ENCODE results near the gene RNF144B. TPM values are rescaled to one million over a fixed set of nuclear protein-coding genes. Genes with fewer than 3 reads are reported as not detected.

RNF144B gene
- total RNA-seq, 1 experiment from 2014 or later: 2.3 TPM

- Histone ChIP-seq H3K4me1 (ENCODE audit: insufficient read depth, low read length) (no peaks in the 10 kb centered on the region; the same call in 1 of the 2 replicates), H3K23me2 (ENCODE audit: insufficient read length, low read depth, low read length, poor library complexity, severe bottlenecking) (no peaks in the 10 kb centered on the region), H2BK20ac (ENCODE audit: low read depth, low read length, poor library complexity, severe bottlenecking) (no peak overlapping the region), H3K79me1 (ENCODE audit: insufficient read depth, low read depth, low read length, poor library complexity, severe bottlenecking) (no peaks in the 10 kb centered on the region), H2AK5ac (ENCODE audit: insufficient read length, low read length) (no peak overlapping the region), H2BK15ac (ENCODE audit: low read depth, low read length) (no peak overlapping the region), H3K23ac (ENCODE audit: insufficient read length, low read depth, low read length) (no peak overlapping the region), H2AFZ (ENCODE audit: low read length) (no peak overlapping the region), H3K4me2 (ENCODE audit: insufficient read depth, insufficient read length, low read length) (no peak overlapping the region), H3K9ac (ENCODE audit: extremely low read depth, insufficient read length, low read length) (no peak overlapping the region), H2BK12ac (ENCODE audit: insufficient read length, low read depth, low read length) (no peak overlapping the region), H3K14ac (ENCODE audit: insufficient read depth, low read length) (no peak overlapping the region), H3K79me2 (ENCODE audit: insufficient read depth, low read length) (no peaks in the 10 kb centered on the region), H2BK5ac (ENCODE audit: insufficient read length, low read length) (no peak overlapping the region), H3K18ac (ENCODE audit: insufficient read length, low read depth, low read length) (no peak overlapping the region), H3K56ac (ENCODE audit: insufficient read length, low read depth, low read length) (no peak overlapping the region), H2BK120ac (ENCODE audit: low read depth, low read length, poor library complexity, severe bottlenecking) (no peak overlapping the region), H3K27me3 (ENCODE audit: insufficient read depth, low read length) (no peaks in the 10 kb centered on the region), H4K8ac (replicated peaks; ENCODE audit: insufficient read length, low read depth, low read length) (no peak overlapping the region), H3K27ac (ENCODE audit: insufficient read length, low read depth, low read length) (no peak overlapping the region), H4K91ac (ENCODE audit: insufficient read length, low read depth, low read length) (no peak overlapping the region), H3K4ac (ENCODE audit: low read depth, low read length) (no peak overlapping the region), H3K9me3 (ENCODE audit: control insufficient read depth, low read depth, low read length) (no peaks in the 10 kb centered on the region), H4K5ac (ENCODE audit: insufficient read length, low read depth, low read length) (no peak overlapping the region), H3T11ph (ENCODE audit: low read length) (no peak overlapping the region), H4K20me1 (ENCODE audit: control insufficient read depth, insufficient read depth, insufficient read length) (no peaks in the 10 kb centered on the region)
- no peaks in the 10 kb centered on the region for H3K36me3 Mint-ChIP-seq (ENCODE audit: insufficient read depth in 1 of 3, low read depth in 3 of 3)
- peaks cover 33 to 36% of the 10 kb centered on the region in 2 experiments for H3K4me1 Mint-ChIP-seq
- TF ChIP-seq CTCF (conservative IDR thresholded peaks at IDR 0.05): no peak
- H3K27me3 Mint-ChIP-seq (ENCODE audit: low read depth): no peaks in the 10 kb centered on the region
- DNase-seq: no peak
- H3K4me3 Mint-ChIP-seq: no peak overlapping the region
- no CpG with 5 or more reads among the region's 1 CpG for WGBS (ENCODE audit: extremely low coverage, insufficient read length, low lambda C conversion rate)
- no peaks in the 10 kb centered on the region; a peak in 1 of 5 replicates for H3K9me3 Mint-ChIP-seq
- no peak overlapping the region for H3K27ac Mint-ChIP-seq
Observed at GRCh38 chr6:18339599-18339998, 47.6 kb upstream of the RNF144B start.

Data from H9 (cell line).